Measurements from ENCODE around the gene ICA1. TPM values are rescaled to one million over a fixed set of nuclear protein-coding genes. Genes with fewer than 3 reads are reported as not detected.
"Not testable (repeated sequence)": the region's sequence is repeated elsewhere in the genome, so short reads cannot be mapped to it uniquely, and the experiment has no call there.

The ICA1 gene
- total RNA-seq, 3 donors from 2014 or later, result 22.1 to 70.1 (median 45.7) TPM

DNA sequence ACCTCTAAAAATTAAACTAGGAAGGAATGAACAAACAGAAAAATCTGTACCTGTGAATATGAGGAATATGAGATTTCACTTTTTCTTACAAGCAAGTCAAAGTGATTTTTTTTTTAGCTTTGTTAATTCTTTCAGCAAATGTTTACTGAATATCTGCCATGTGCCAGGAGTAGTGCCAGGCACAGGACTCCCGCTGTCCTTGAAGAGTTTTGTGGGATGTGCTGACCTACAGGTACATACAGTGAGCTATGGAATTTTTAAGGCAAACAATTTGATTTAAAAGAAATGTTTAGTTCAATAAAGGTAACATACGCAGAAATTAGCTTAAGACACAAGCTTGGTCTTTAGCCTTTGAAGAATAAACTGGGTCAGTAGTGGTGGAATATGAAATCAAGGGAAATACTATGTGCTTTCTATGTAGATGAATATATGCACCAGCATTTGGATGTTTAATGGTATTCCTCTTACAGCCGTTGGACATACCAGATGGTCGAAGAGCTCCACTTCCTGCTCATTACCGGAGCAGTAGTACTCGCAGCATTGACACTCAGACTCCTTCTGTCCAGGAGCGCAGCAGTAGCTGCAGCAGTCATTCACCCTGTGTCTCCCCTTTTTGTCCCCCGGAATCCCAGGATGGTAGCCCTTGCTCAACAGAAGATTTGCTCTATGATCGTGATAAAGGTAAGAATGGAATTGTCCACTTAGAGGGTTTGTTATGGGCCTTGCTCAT, 191.4 kb downstream of the ICA1 start:
- no peaks in the 10 kb centered on the region for H3K36me3 ChIP-seq
- H3K4me3 ChIP-seq, result no peak overlapping the region
- no peak for DNase-seq (ENCODE audit: low spot score in 2 of 2)
- TF ChIP-seq POLR2AphosphoS5 (IDR thresholded peaks at IDR 0.05) (no peak), POLR2A (IDR thresholded peaks at IDR 0.05) (no peak)
- TF ChIP-seq, protein P1, sequence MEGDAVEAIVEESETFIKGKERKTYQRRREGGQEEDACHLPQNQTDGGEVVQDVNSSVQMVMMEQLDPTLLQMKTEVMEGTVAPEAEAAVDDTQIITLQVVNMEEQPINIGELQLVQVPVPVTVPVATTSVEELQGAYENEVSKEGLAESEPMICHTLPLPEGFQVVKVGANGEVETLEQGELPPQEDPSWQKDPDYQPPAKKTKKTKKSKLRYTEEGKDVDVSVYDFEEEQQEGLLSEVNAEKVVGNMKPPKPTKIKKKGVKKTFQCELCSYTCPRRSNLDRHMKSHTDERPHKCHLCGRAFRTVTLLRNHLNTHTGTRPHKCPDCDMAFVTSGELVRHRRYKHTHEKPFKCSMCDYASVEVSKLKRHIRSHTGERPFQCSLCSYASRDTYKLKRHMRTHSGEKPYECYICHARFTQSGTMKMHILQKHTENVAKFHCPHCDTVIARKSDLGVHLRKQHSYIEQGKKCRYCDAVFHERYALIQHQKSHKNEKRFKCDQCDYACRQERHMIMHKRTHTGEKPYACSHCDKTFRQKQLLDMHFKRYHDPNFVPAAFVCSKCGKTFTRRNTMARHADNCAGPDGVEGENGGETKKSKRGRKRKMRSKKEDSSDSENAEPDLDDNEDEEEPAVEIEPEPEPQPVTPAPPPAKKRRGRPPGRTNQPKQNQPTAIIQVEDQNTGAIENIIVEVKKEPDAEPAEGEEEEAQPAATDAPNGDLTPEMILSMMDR (IDR thresholded peaks at IDR 0.05), result no peak
- no peaks in the 10 kb centered on the region for H3K4me1 ChIP-seq
- no peaks in the 10 kb centered on the region for H3K27me3 ChIP-seq
- intact Hi-C loops (cut with DNase I; ENCODE audit: low total_unique reads), result no loop called here
- H3K9me3 ChIP-seq, result no peaks in the 10 kb centered on the region
- no peak overlapping the region for H3K27ac ChIP-seq

DNA sequence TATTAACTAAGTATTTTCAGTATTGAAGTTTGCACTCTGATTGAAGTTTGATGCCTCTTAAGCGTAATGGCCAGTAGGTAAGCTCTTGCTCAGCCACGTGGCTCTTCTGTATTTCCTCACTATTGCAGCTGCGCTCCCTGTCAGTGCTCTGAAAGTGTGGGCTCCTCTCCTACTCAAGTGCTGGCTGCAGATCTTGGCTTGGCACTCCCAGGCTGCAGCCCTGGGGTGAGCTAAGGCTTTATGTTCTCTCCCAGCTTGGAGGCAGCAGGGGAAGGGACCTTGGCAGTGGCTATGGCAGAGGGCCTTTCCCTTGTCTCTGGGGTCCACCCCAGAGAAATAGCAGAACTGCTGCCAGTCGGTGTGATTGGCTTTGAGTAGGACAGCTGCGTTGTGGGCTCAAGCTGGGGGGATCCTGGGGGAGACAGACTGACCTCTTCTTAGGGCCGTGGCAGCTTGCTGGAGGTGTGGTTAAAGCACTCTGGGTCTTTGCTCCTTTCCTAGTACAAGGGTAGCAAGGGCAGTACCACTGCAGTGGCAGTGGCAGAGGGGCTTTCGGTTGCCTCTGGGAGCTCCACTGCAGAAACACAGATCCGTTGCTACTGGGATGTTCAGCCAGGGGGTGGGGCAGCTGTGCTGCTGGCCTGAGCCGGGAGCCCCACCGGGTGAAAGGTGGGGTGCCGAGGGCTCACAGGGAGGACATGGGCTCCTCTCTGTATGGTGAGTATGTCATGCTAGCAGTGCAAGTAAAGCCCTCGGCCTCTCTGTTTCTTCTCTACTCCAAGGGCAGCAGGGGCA, 192.9 kb downstream of the ICA1 start:
- no peak for TF ChIP-seq POLR2A (IDR thresholded peaks at IDR 0.05)
- TF ChIP-seq, protein P1 (IDR thresholded peaks at IDR 0.05), result no peak
- no peak for TF ChIP-seq POLR2AphosphoS5 (IDR thresholded peaks at IDR 0.05)
- intact Hi-C loops (cut with DNase I; ENCODE audit: low total_unique reads), result no loop called here
- DNase-seq (ENCODE audit: low spot score in 2 of 2), result no peak
- Histone ChIP-seq H3K4me1 (no peaks in the 10 kb centered on the region), H3K36me3 (no peaks in the 10 kb centered on the region), H3K9me3 (no peaks in the 10 kb centered on the region), H3K27ac (no peak overlapping the region), H3K4me3 (no peak overlapping the region), H3K27me3 (no peaks in the 10 kb centered on the region)

DNA sequence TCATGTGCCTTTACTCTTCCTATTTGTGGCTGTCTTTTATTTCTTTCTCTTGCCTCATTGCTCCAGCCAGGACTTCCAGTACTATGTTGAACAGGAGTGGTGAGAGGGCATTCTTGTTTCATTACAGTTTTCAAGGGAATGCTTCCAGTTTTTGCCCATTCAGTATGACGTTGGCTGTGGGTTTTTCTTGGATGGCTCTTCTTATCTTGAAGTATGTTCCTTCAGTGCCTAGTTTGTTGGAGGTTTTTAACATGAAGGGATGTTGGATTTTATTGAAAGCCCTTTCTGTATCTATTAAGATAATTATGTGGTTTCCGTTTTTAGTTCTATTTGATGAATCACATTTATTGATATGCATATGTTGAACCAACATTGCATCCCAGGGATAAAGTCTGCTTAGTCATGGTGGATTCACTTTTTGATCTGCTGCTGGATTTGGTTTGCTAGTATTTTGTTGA, 196.6 kb downstream of the ICA1 start:
- DNase-seq (ENCODE audit: low spot score in 2 of 2), result no peak
- Histone ChIP-seq H3K4me1 (no peaks in the 10 kb centered on the region), H3K27me3 (no peaks in the 10 kb centered on the region), H3K4me3 (no peak overlapping the region), H3K9me3 (no peaks in the 10 kb centered on the region), H3K27ac (no peak overlapping the region), H3K36me3 (no peaks in the 10 kb centered on the region)
- intact Hi-C loops (cut with DNase I; ENCODE audit: low total_unique reads), result no loop called here
- TF ChIP-seq POLR2A (IDR thresholded peaks at IDR 0.05) (no peak), POLR2AphosphoS5 (IDR thresholded peaks at IDR 0.05) (no peak)
- TF ChIP-seq, protein P1 (IDR thresholded peaks at IDR 0.05), result no peak

DNA sequence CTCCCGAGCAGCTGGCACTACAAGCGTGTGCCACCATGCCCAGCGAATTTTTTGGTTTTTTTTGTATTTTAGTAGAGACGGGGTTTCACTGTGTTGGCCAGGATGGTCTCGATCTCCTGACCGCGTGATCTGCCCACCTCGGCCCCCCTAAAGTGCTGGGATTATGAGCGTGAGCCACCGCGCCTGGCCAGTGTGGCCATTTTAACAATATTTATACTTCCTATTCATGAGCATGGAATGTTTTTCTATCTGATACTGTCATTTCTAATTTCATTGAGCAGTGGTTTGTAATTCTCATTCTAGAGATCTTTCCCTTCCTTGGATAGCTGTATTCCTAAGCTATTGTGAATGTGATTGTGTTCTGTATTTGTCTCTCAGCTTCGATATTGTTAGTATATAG, 197.1 kb downstream of the ICA1 start:
- H3K27ac ChIP-seq, result no peak overlapping the region
- H3K36me3 ChIP-seq, result no peaks in the 10 kb centered on the region
- H3K4me1 ChIP-seq, result no peaks in the 10 kb centered on the region
- no peaks in the 10 kb centered on the region for H3K27me3 ChIP-seq
- intact Hi-C loops (cut with DNase I; ENCODE audit: low total_unique reads), result no loop called here
- TF ChIP-seq POLR2AphosphoS5 (IDR thresholded peaks at IDR 0.05), result no peak
- no peak for TF ChIP-seq POLR2A (IDR thresholded peaks at IDR 0.05)
- TF ChIP-seq, protein P1 (IDR thresholded peaks at IDR 0.05), result no peak
- no peak overlapping the region for H3K4me3 ChIP-seq
- no peak for DNase-seq (ENCODE audit: low spot score in 2 of 2)
- H3K9me3 ChIP-seq, result no peaks in the 10 kb centered on the region

DNA sequence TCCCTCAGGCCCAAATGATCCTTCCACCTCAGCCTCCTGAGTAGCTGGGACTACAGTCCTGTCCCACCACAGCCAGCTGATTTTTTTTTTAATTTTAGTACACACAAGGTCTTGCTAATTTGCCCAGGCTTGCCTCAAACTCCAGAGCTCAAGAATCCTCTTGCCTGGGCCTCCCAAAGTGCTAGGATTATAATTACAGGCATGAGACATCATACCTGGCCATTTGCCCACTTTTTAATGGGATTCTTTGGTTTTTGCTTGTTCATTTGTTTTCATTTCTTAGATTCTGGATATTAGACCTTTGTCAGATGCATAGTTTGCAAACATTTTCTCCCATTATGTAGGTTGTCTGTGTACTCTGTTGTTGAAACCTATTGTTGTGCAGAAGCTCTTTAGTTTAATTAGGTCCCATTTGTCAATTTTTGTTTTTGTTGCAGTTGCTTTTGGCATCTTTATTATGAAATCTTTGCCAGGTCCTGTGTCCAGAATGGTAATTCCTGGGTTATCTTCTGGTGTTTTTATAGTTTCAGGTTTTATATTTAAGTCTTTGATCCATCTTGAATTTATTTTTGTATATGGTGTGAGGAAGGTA, 198.2 kb downstream of the ICA1 start:
- no peaks in the 10 kb centered on the region for H3K4me1 ChIP-seq
- H3K4me3 ChIP-seq, result no peak overlapping the region
- TF ChIP-seq POLR2A (IDR thresholded peaks at IDR 0.05) (no peak), POLR2AphosphoS5 (IDR thresholded peaks at IDR 0.05) (no peak)
- TF ChIP-seq, protein P1 (IDR thresholded peaks at IDR 0.05), result no peak
- H3K36me3 ChIP-seq, result no peaks in the 10 kb centered on the region
- DNase-seq (ENCODE audit: low spot score in 2 of 2), result no peak
- H3K27me3 ChIP-seq, result no peaks in the 10 kb centered on the region
- H3K27ac ChIP-seq, result no peak overlapping the region
- H3K9me3 ChIP-seq, result no peaks in the 10 kb centered on the region
- intact Hi-C loops (cut with DNase I; ENCODE audit: low total_unique reads), result no loop called here

DNA sequence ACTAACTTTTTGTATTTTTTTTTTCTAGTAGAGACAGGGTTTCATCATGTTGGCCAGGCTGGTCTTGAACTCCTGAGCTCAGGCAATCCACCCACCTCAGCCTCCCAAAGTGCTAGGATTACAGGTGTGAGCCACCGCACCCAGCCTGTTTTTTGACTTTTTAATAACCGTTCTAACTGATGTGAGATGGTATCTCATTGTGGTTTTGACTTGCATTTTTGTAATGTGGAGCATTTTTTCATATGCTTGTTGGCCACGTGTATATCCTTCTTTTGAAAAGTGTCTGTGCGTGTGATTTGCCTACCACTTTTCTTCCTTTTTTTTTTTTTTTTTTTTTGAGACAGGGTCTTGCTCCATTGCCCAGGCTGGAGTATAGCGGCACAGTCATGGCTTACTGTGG, 198.7 kb downstream of the ICA1 start:
- H3K36me3 ChIP-seq; intact Hi-C loops (cut with DNase I; ENCODE audit: low total_unique reads); H3K9me3 ChIP-seq; H3K4me1 ChIP-seq; H3K27me3 ChIP-seq; DNase-seq (ENCODE audit: low spot score in 2 of 2); H3K27ac ChIP-seq; H3K4me3 ChIP-seq: not testable (repeated sequence)

Measured in breast epithelium (tissue), 4 donors.